Mesendoderm (in vitro differentiated cells): ENCODE results near the gene PRSS38.
A peak's percentile ranks its signal among the peaks of the same experiment; 100 is the strongest.

ENCODE experiments used
- DNase-seq: peaks from one replicate; pipeline ENCODE4 v3.0.0; 2013
- H2AK5ac ChIP-seq: 2 replicates; pipeline ENCODE4 v1.6.1; 2013; ENCODE audit warnings: low read length, inconsistent platforms
- H2BK120ac ChIP-seq: 2 replicates; pipeline ENCODE4 v1.6.1; 2013; ENCODE audit warnings: low read depth, mild to moderate bottlenecking, low read length, moderate library complexity, mixed read lengths
- H2BK15ac ChIP-seq: replicated peaks from 2 replicates; pipeline ENCODE4 v1.6.1; 2013; ENCODE audit warnings: low read depth, mild to moderate bottlenecking, moderate library complexity
- H2BK5ac ChIP-seq: 2 replicates; pipeline ENCODE4 v1.6.1; 2013; ENCODE audit warnings: low read length, inconsistent platforms
- H3K18ac ChIP-seq: 2 replicates; pipeline ENCODE4 v1.6.1; 2013; ENCODE audit warnings: mild to moderate bottlenecking, low read length, mixed read lengths
- H3K23ac ChIP-seq: one replicate; pipeline ENCODE4 v1.6.1; 2013; ENCODE audit warnings: low read length
- H3K27ac ChIP-seq: 2 replicates; pipeline ENCODE4 v1.5.1; 2013; ENCODE audit warnings: low read depth, mild to moderate bottlenecking, inconsistent platforms, low read length, moderate library complexity
- H3K27me3 ChIP-seq: 2 replicates; pipeline ENCODE4 v1.6.1; 2013; ENCODE audit warnings: low read length, control low read depth, mild to moderate bottlenecking, inconsistent platforms; ENCODE audit not compliant: insufficient read depth, poor library complexity
- H3K36me3 ChIP-seq: 2 replicates; pipeline ENCODE4 v1.6.1; 2013; ENCODE audit warnings: low read length, inconsistent platforms; ENCODE audit not compliant: control insufficient read depth, insufficient read depth
- H3K4ac ChIP-seq: one replicate; pipeline ENCODE4 v1.6.1; 2013; ENCODE audit warnings: low read depth, mild to moderate bottlenecking, low read length, moderate library complexity
- H3K4me1 ChIP-seq: 2 replicates; pipeline ENCODE4 v1.6.1; 2013; ENCODE audit warnings: low read depth, low read length, inconsistent platforms; ENCODE audit not compliant: control insufficient read depth
- H3K4me2 ChIP-seq: 2 replicates; pipeline ENCODE4 v1.6.1; 2013; ENCODE audit warnings: low read length
- H3K4me3 ChIP-seq: 2 replicates; pipeline ENCODE4 v1.5.1; 2013; ENCODE audit warnings: mild to moderate bottlenecking, low read length
- H3K56ac ChIP-seq: one replicate; pipeline ENCODE4 v1.6.1; 2013; ENCODE audit warnings: low read length
- H3K79me1 ChIP-seq: 2 replicates; pipeline ENCODE4 v1.6.1; 2013; ENCODE audit warnings: low read length, inconsistent platforms
- H3K79me2 ChIP-seq: 2 replicates; pipeline ENCODE4 v1.6.1; 2013; ENCODE audit warnings: mild to moderate bottlenecking, low read length; ENCODE audit not compliant: control insufficient read depth, insufficient read depth
- H3K9ac ChIP-seq: 2 replicates; pipeline ENCODE4 v1.6.1; 2013; ENCODE audit warnings: low read length, inconsistent platforms
- H4K5ac ChIP-seq: one replicate; pipeline ENCODE4 v1.6.1; 2013; ENCODE audit warnings: low read length
- H4K8ac ChIP-seq: one replicate; pipeline ENCODE4 v1.6.1; 2013; ENCODE audit warnings: low read depth, mild to moderate bottlenecking, control low read depth, low read length, moderate library complexity
- WGBS: extraction: QIAGEN DNeasy Blood & Tissue Kit; methylation state at CpG from one replicate; pipeline ENCODE4 v1.1.7; 2013; ENCODE audit warnings: low lambda C conversion rate, missing lambda C conversion rate; ENCODE audit not compliant: insufficient coverage; ENCODE audit errors: extremely low coverage; 5-methylcytosine and 5-hydroxymethylcytosine counted together

Gene PRSS38

DNA sequence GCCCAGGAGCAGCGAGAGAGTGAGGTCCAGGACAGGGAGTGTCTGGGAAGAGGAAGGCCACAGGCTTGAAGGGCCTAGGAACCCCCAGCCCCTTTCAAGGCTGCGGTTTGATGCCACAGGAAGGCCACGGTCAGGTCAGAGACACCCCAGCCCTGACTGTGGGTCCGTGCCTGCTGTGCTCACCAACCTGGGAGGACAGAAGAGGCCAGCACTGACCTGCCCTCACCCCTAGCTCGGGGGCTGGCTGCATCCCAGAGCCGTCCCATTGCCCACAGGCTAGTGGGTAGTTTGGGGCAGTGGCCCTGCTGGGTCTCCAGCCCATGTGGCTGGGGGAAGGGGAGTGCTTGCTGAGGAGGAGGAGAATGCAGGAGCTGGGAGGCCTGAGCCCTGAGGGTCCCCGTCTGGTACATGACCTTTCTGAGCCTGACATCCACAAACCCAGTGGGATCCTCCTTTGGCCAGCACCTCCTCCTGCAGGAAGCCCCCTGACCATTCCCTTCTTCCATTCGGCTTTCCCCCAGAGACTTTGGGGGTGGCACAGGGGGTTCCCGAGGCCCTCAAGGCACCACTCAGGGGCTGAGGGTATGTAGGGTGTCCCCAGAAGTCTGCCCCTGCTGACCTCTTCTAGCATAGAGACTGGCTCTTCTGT, 77.9 kb downstream of the PRSS38 start:
- no peak overlapping the region for H3K56ac ChIP-seq
- no peak overlapping the region for H3K4me3 ChIP-seq
- no peak overlapping the region for H3K9ac ChIP-seq
- no peaks in the 10 kb centered on the region for H3K79me1 ChIP-seq
- H3K23ac ChIP-seq: no peak overlapping the region
- no peak overlapping the region for H2BK15ac ChIP-seq
- H3K4me1 ChIP-seq: peaks cover 3% of the 10 kb centered on the region
- H2AK5ac ChIP-seq: no peak overlapping the region
- H2BK5ac ChIP-seq: no peak overlapping the region
- DNase-seq: no peak
- no peaks in the 10 kb centered on the region for H3K27me3 ChIP-seq
- no peaks in the 10 kb centered on the region for H3K79me2 ChIP-seq
- no peak overlapping the region for H3K4me2 ChIP-seq
- H2BK120ac ChIP-seq: no peak overlapping the region
- H3K4ac ChIP-seq: no peak overlapping the region
- H4K8ac ChIP-seq: no peak overlapping the region
- H3K27ac ChIP-seq: no peak overlapping the region
- WGBS: no CpG with 5 or more reads among the region's 9 CpGs
- H3K36me3 ChIP-seq: no peaks in the 10 kb centered on the region
- H4K5ac ChIP-seq: no peak overlapping the region
- H3K18ac ChIP-seq: no peak overlapping the region

DNA sequence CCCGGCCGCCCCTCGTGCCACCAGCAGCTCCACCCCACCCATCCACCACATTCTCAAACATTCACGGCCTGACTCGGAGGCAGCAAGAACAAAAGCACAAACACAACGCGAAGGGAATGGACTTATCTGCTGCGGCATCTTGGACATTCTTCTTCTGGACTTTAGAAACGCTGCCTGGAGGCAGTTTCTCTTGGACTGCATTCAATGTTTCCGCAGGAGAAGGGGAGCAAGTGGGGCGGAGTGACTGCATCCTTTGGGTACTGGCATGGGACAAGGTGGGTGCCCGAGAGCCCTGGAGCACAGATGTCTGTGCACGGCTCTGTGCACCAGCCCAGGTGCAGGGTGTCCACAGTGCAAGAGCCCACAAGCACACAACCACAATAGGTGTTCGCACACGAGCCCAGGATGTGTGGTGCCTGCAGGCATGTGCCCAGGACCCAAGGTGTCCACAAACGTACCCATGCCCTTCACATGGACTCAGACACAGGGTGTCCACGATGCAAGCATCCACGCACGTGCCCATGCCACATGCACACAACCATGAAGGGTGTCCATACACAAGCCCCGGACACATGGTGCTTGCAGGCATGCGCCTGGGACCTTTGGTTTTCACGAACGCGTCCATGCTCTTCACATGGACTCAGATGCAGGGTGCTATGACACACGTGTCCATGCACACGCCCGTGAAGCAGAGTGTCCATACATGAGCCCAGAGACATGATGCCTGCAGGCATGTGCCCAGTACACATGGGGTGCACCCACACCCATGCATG, 78.7 kb downstream of the PRSS38 start:
- Histone ChIP-seq H3K4me2 (no peak overlapping the region), H3K56ac (peak overlapping the region; percentile 36), H3K79me2 (no peaks in the 10 kb centered on the region), H4K8ac (no peak overlapping the region), H3K4ac (no peak overlapping the region), H4K5ac (no peak overlapping the region), H3K23ac (no peak overlapping the region), H3K79me1 (no peaks in the 10 kb centered on the region), H3K9ac (no peak overlapping the region), H3K4me3 (no peak overlapping the region), H3K27ac (no peak overlapping the region), H2BK15ac (no peak overlapping the region), H3K18ac (no peak overlapping the region), H3K27me3 (no peaks in the 10 kb centered on the region), H2AK5ac (no peak overlapping the region), H2BK120ac (no peak overlapping the region), H2BK5ac (no peak overlapping the region), H3K36me3 (no peaks in the 10 kb centered on the region), H3K4me1 (peaks cover 3% of the 10 kb centered on the region)
- no peak for DNase-seq
- WGBS: no CpG with 5 or more reads among the region's 27 CpGs

DNA sequence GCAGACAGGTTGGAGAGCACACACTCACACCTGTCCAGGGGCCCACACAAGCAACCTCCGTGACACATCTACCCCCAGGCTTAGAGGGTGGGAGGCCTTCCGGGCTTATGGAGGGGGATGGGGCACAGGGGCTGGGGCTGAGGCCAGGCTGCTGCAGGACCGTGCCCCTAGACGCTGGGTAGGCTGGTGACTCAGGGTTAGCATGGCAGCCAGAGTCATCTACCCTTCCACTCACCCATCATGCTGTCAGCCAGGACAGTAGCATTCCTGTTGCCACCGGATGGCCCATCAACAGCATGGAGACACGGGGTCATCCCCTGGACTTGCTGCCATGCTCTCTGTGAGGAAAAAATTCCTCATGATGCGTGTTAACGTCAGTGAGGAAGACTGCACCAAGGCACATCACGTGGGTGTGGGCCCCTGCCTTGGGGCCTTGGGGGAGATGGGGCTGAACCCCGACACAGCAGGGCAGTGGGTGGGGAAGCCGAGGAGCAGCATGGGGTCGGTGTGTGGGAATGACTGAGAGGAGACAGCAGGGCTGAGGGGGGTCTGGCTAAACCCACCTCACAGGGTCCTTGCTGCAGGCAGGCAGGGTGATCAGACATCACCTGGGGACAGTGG, 79.5 kb downstream of the PRSS38 start:
- H3K9ac ChIP-seq: no peak overlapping the region
- DNase-seq: no peak
- H3K79me2 ChIP-seq: no peaks in the 10 kb centered on the region
- H3K27me3 ChIP-seq: no peaks in the 10 kb centered on the region
- H3K4me2 ChIP-seq: no peak overlapping the region
- H3K4me1 ChIP-seq: peaks cover 3% of the 10 kb centered on the region
- H3K23ac ChIP-seq: no peak overlapping the region
- no peak overlapping the region for H3K56ac ChIP-seq
- no CpG with 5 or more reads among the region's 12 CpGs for WGBS
- H4K5ac ChIP-seq: no peak overlapping the region
- no peak overlapping the region for H4K8ac ChIP-seq
- no peak overlapping the region for H2AK5ac ChIP-seq
- no peak overlapping the region for H2BK120ac ChIP-seq
- no peak overlapping the region for H3K27ac ChIP-seq
- H2BK5ac ChIP-seq: no peak overlapping the region
- H3K18ac ChIP-seq: no peak overlapping the region
- H3K4ac ChIP-seq: no peak overlapping the region
- no peak overlapping the region for H2BK15ac ChIP-seq
- no peak overlapping the region for H3K4me3 ChIP-seq
- H3K36me3 ChIP-seq: no peaks in the 10 kb centered on the region
- H3K79me1 ChIP-seq: no peaks in the 10 kb centered on the region
